H7 (cell line): ENCODE data around the gene SOX15. TPM values are rescaled to one million over a fixed set of nuclear protein-coding genes. Genes with fewer than 3 reads are reported as not detected.
"Not testable (repeated sequence)": the region's sequence is repeated elsewhere in the genome, so short reads cannot be mapped to it uniquely, and the experiment has no call there.

ENCODE experiments used
- DNase-seq: peaks from one replicate; pipeline ENCODE4 v3.0.0; 2012
- H3K27me3 ChIP-seq: 2 replicates; pipeline ENCODE4 v1.6.0; 2011; ENCODE audit warnings: mild to moderate bottlenecking, low read length; ENCODE audit not compliant: control insufficient read depth, insufficient read depth
- H3K36me3 ChIP-seq: replicated peaks from 2 replicates; pipeline ENCODE4 v1.5.1; 2011; ENCODE audit warnings: low read length; ENCODE audit not compliant: control insufficient read depth, insufficient read depth
- H3K4me3 ChIP-seq: 2 replicates; pipeline ENCODE4 v1.5.1; 2011; ENCODE audit warnings: low read depth, mild to moderate bottlenecking, control low read depth, low read length, moderate library complexity; ENCODE audit not compliant: insufficient read depth
- total RNA-seq: library from RNA; depleted of rRNA; stranded (reverse); fragments of >200 nt; shearing (Covaris generic); gene quantifications from 2 replicates; pipeline ENCODE4 v1.2.3, GENCODE V29; 2014; rRNA removed

The SOX15 gene
- 33.8 and 44.0 TPM in 2 replicates for total RNA-seq

GRCh38 chr17:7589891-7590691, at the start of gene SOX15:
Gene SOX15 (minus strand): TSS chr17:7590094. CDS start chr17:7589676, 418 bp downstream.
- Histone ChIP-seq H3K36me3 (peaks cover 23% of the 10 kb centered on the region), H3K4me3 (peak within 1 kb of the TSS; percentile 76), H3K27me3 (no peaks in the 10 kb centered on the region)
- peak; percentile 82 for DNase-seq

GRCh38 chr17:7636163-7636562, 46.3 kb upstream of the SOX15 start:
- H3K4me3 ChIP-seq: no peak overlapping the region
- DNase-seq: peak; percentile 55
- no peaks in the 10 kb centered on the region for H3K27me3 ChIP-seq
- no peaks in the 10 kb centered on the region for H3K36me3 ChIP-seq

GRCh38 chr17:7634384-7634783, 44.5 kb upstream of the SOX15 start:
- Histone ChIP-seq H3K36me3 (no peaks in the 10 kb centered on the region), H3K4me3 (no peak overlapping the region), H3K27me3 (no peaks in the 10 kb centered on the region)
- DNase-seq: peak; percentile 89

GRCh38 chr17:7633093-7633492, 43.2 kb upstream of the SOX15 start:
- peak; percentile 69 for DNase-seq
- Histone ChIP-seq H3K36me3 (no peaks in the 10 kb centered on the region), H3K4me3 (no peak overlapping the region), H3K27me3 (no peaks in the 10 kb centered on the region)

GRCh38 chr17:7632492-7632894, 42.6 kb upstream of the SOX15 start:
- Histone ChIP-seq H3K4me3 (no peak overlapping the region), H3K36me3 (no peaks in the 10 kb centered on the region), H3K27me3 (no peaks in the 10 kb centered on the region)
- peak; percentile 89 for DNase-seq

GRCh38 chr17:7631398-7632380, 41.8 kb upstream of the SOX15 start:
- no peaks in the 10 kb centered on the region for H3K36me3 ChIP-seq
- H3K4me3 ChIP-seq: no peak overlapping the region
- no peaks in the 10 kb centered on the region for H3K27me3 ChIP-seq
- DNase-seq: no peak

GRCh38 chr17:7629939-7630571, 40.2 kb upstream of the SOX15 start, which contains the start of gene SHBG:
Gene SHBG (plus strand): TSS chr17:7630135. CDS start chr17:7630173, 38 bp downstream.
- Histone ChIP-seq H3K36me3 (peaks cover 4% of the 10 kb centered on the region), H3K4me3 (no peak within 1 kb of the TSS), H3K27me3 (no peaks in the 10 kb centered on the region)
- no peak for DNase-seq

GRCh38 chr17:7627250-7628121, 37.6 kb upstream of the SOX15 start, which contains the start of gene SAT2:
Gene SAT2 (minus strand): TSS chr17:7627821. CDS start chr17:7627635, 186 bp downstream.
- Histone ChIP-seq H3K27me3 (no peaks in the 10 kb centered on the region), H3K36me3 (peaks cover 4% of the 10 kb centered on the region), H3K4me3 (peak within 1 kb of the TSS; percentile 83)
- peak; percentile 99 for DNase-seq

- Histone ChIP-seq H3K4me3 (peak overlapping the region; percentile 83), H3K36me3 (peaks cover 4% of the 10 kb centered on the region), H3K27me3 (no peaks in the 10 kb centered on the region)
- no peak for DNase-seq
Observed at GRCh38 chr17:7626956-7627249, 37.0 kb upstream of the SOX15 start.

GRCh38 chr17:7626307-7626706, 36.4 kb upstream of the SOX15 start:
- Histone ChIP-seq H3K36me3 (peaks cover 4% of the 10 kb centered on the region), H3K27me3 (no peaks in the 10 kb centered on the region), H3K4me3 (no peak overlapping the region)
- DNase-seq: no peak

GRCh38 chr17:7625749-7626148, 35.9 kb upstream of the SOX15 start:
- H3K4me3 ChIP-seq, H3K27me3 ChIP-seq, H3K36me3 ChIP-seq, DNase-seq: not testable (repeated sequence)

- Histone ChIP-seq H3K4me3 (no peak overlapping the region), H3K27me3 (no peaks in the 10 kb centered on the region), H3K36me3 (peaks cover 4% of the 10 kb centered on the region)
- DNase-seq: no peak
Observed at GRCh38 chr17:7623661-7624060, 33.8 kb upstream of the SOX15 start.

GRCh38 chr17:7620835-7621234, 30.9 kb upstream of the SOX15 start:
- Histone ChIP-seq H3K36me3 (no peaks in the 10 kb centered on the region), H3K4me3 (no peak overlapping the region), H3K27me3 (no peaks in the 10 kb centered on the region)
- no peak for DNase-seq
